NOMO-1 treated with dmso at 0.1 percent for 144 hours (cell line): ENCODE measurements around the gene DNAJC11.

Experiments
- DNase-seq: peaks from one replicate; lab custom pipeline; 2025; ENCODE audit not compliant: unreplicated experiment; lab: John Stamatoyannopoulos, UW

The DNAJC11 gene

DNA sequence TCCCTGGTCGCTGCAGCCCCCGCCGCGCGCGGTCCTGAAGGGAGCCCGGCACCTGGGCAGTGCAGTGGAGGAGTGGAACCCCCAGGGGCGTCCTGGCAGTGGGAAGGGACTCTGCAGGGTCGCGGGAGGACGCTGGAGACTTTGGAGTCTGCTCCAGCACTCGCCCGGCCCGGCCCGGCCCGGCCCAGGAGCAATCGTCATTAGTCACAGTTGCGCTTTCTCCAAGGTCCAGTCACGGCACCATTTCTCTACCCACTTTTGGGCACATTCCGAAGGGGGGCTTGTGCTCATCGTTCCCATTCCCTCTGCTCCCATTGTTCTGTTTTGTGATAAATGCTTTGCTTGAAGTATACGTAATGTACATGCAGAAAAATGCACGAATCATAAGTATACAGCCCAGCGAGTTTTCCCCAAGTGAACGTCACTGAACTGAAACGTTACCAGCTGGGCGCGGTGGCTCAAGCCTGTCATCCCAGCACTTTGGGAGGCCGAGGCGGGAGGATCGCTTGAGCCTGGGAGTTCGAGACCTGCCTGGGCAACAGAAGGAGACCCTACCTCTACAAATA, 75.9 kb downstream of the DNAJC11 start:
- no peak for DNase-seq

DNA sequence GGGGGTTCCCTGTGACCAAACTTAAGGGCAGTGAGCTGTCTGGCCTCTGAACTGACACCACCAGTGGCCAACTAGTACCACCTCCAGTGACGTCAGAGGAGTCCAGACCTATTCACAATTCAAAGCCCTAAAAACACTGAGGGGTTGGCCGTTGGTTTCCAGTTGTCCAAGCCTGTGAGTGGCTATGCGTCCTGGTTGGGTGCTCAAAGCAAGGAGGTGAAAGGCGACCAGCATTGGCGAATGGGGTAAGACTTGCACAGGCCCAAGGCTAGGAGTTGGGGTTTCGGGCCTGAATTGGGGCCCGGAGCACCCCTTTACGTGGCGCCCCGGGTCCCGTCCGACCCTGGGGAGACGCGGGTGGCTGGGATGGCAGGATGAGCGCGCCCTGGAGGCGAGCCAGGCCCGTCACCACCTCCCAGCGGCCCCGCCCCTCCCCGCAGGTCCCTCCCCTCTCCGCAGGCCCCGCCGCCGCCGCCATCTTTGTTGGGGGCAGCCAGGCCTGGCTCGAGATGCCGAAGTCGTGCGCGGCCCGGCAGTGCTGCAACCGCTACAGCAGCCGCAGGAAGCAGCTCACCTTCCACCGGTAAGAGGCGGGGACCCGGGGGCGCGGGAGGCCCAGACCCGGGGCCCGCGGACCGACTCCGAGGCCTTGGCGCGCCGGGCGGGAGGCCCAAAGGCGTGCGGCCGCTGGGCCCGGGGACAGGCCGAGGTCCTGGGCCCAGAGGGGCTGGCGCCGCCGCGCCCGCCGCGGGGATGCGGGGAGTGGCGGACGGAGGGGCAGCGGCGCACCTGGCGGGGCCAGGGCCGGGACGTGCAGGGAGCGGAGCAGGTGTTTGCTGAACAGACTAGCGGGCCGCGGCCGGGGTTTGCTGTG, 76.7 kb downstream of the DNAJC11 start, which contains the start of gene THAP3:
TSS of gene THAP3 (plus strand) at position 159 of the 874 bp plus-strand sequence. CDS start at position 510, 351 bp downstream.
- DNase-seq = peak; percentile 45

DNA sequence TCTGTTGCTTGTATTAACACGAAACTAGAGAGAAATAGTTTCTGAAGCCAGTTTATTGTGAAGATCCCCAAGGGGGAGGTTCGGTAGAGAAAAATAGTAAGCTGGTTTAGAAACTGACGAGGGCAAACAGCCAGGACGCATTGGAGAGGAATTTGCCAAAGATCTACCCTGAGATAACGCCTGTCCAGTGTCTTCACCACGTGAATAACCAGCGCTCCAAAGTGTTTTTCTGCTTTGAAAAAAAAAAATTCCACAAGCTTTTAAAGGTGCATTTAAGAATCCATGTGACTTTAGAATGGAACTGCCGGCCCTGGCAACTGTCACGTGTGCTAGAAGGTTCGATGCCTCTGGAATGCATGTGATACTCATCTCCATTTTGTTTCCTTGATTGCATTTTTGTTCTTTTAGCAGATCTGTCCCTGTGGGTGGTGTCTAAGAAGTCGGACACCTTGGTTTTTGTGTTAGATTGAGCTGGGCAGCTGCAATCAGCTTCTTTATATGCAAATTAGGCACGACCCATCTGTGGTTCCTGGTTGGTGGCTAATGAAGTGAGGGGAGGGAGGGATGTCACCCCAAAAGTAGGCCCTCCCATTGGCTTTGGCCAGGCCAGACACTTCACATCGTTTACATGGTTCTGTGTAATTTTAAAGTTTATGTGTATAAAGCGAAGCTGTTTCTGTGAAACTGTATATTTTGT, 78.2 kb downstream of the DNAJC11 start:
- DNase-seq = no peak

DNA sequence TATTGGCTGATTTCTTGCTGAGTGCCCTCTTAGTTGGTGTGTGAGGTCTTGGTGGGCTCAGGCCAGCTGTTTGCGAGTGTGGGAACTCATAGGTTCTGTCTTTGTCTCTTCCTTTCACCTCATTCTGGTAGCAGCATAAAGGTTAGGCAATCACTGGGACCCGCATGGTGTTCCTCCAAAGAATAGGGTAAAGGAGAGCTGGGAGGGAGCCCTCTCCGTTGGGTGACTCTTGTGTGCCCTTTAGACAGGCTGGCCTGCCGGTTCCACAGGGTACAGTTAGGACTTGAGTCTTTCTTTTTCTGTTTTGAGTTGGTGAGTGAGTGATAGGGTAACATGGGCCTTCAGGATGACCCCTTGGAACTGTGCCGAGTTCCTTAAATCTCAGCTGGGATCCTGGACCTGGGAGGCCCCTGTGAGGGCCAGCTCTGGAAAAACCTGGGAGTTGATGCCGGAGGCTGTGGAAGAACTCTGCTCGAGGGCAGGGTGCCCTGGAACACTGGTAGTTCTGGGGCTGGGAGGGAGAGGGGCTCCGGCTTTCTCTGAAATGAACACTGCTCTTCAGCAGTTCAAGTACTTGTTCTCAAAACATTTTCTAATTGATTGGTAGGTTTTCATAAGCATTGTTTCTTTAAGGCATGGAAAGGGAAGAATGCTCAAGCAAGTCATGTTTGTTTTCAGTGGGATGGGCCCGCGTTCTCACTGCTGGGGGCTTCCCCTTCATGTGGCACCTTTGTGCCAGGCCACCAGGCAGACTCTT, 79.0 kb downstream of the DNAJC11 start:
- no peak for DNase-seq

DNA sequence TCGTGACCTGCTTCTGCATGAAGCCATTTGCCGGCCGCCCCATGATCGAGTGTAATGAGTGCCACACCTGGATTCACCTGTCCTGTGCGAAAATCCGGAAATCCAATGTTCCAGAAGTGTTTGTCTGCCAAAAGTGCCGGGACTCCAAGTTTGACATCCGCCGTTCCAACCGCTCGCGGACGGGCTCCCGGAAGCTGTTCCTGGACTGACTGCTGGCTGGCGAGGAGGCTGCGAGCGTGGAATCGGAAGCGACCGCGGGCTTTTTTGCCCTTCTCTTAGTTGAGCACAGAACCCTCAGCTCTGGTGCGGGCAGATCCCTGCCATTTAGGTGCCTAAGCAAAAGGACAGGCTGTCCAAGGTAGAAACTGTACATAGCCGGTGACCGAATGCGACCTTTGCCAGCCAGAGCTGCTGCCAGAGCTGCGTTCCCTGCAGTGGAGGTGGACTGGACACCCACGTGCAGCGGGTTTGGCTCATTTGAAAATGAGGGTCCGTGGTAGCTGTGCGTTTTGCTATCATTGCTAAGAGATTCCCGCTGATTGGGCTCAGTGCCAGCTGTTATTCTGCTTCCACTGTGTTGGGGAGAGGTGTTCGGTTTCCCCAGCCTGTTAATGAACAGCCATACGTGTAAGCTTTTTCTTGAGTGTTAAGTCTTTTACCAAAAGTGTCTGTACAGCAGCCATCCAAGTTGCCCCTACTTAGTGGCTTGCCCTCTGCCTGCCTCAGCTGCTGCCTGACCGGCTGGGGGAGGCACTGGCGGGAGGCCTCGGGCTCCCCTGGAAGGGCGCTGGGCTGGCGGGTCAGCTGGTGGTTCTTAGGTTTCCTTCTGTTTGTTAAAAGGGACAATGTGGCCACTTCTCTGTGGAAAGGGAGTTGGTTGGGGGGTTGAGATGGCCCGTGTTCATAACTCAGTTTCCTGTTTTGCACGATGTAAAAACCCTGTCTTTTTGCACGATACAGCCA, 79.9 kb downstream of the DNAJC11 start:
- no peak for DNase-seq

DNA sequence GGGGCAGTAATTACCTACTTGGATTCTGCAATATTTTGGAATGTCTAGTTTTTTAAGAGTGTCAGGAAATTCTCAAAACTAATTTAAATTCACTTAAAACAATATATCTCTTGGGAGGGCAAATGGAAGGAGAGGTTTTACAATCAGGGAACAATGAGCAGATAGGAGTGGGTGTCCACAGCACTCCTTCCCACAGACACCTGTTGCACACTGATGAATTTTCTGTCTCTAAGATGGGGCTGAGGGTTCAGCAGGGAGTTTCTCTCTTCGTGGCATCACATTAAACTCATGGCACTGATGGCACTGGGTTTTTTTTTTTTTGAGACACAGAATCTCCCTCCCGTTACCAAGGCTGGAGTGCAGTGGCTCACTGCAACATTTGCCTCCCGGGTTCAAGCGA, 82.6 kb downstream of the DNAJC11 start:
- DNase-seq = no peak

DNA sequence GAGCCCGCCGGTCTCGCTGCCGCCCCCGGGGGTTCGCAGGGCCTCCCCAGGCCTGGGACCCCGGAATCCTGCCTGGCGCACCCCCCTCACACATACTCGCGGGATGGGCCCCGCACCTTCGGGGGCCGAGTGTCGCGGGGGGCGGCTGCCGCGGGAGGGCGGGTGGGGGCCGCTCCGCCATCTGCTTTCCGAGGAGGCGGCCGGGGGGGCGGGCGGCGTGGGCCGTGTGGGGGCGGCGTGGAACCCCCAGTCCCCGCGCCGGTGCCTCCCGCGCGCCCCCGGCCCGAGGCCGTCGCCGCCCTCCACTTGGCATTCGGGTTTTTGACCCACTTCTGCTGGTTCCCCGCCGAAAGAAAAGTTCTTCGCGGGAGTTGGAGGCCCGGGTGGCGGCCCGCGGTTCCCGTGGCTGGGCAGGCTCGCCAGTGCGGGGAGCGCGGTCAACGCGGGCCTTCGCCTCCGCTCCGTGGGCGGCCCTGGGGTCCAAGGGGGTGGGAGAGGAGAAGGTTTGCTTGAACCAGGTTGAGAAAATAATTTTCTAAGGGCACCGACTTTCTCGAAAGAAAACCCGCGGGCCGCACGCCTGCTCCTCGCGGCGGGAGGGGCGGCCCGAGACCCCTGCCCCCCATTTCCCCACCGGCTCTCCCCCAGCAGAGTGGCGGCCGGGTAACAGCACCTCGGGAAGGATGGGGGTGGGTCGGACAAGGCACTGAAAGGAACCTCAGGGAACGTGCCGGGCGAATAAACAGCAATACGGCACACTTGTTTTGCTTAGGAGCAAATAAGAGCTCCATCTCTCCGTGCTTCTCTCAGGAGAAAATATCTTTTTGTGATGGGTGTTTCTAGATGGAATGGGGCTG, 86.5 kb downstream of the DNAJC11 start:
- DNase-seq = no peak

DNA sequence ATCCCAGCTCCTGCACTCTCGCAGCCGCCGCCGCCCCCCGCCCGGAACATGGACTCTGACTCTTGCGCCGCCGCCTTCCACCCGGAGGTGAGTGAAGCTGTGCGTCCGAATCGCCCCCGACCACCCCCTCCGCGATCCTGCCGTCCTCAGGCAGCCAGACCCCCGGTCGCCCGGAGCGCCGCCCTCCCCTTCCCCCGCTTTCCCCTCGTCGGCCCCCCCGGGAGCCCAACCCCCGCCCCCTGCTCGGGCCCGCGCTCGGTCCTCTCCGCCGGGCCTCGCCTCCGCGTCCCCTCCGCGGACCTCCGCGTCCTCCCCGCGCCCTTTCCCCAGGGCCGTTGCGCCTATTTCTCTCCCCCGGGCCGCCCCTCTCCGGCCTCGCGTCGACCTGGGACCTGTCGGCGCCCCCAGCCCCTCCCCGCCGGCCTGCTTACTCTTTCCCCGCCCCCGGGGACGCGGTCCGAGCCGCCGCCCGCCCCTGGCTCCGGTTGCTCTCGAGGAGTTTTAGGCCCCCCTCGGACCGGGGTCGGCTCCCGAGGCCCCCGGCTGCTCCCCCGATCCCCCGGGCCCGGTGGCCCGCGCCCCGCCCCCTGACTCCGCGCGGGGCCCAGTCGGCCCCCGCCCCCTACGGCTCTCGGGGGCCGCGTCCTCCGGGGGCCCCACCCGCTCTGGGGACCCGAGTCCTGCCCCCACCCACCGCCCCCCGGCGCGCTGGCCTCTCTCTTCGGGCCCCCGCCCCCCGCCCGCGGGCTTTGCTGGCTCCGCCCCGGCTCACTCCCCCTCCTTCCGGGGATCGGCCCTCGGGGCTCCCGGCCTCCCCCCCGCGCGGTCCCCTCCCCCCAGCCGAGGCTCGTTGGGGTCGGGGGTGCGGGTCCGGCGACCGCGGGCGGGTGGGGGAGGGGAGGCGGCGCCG, 87.3 kb downstream of the DNAJC11 start:
- no peak for DNase-seq

DNA sequence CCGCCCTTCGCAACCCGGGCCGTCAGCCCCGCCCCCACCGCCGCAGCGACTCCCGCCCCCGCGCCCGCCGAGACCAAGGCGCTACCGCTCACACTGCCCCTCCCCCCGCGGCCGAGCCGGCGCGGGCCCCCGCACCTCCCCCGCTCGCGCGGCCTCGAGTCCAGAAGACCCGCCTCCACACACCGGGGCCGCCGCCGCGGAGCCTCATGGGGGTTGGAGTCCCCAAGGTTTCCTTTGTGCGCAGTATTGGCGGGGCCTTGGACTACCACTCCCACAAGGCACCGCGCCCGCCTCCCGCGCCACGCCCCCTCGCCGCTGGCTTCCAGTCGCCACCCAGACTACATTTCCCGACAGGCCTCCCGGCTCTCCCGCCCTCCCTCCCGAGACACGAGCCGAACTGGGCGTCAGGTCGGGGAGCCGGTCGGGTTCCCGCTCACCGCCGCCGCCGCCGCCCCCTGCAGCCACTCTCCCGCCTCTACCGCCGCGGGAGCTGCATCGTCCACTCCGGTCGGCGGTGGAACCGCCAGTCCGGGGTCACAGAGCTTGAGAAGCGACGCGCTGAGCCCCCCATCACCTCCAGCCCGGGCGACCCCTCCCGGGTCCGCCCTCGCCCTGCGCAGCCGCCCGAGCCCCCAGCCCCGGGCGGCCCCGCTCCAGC, 88.1 kb downstream of the DNAJC11 start, which contains the start of gene PHF13:
TSS of gene PHF13 (plus strand) at position 371 of the 658 bp plus-strand sequence. CDS start 336 bp downstream, outside the sequence.
- DNase-seq = peak; percentile 98

DNA sequence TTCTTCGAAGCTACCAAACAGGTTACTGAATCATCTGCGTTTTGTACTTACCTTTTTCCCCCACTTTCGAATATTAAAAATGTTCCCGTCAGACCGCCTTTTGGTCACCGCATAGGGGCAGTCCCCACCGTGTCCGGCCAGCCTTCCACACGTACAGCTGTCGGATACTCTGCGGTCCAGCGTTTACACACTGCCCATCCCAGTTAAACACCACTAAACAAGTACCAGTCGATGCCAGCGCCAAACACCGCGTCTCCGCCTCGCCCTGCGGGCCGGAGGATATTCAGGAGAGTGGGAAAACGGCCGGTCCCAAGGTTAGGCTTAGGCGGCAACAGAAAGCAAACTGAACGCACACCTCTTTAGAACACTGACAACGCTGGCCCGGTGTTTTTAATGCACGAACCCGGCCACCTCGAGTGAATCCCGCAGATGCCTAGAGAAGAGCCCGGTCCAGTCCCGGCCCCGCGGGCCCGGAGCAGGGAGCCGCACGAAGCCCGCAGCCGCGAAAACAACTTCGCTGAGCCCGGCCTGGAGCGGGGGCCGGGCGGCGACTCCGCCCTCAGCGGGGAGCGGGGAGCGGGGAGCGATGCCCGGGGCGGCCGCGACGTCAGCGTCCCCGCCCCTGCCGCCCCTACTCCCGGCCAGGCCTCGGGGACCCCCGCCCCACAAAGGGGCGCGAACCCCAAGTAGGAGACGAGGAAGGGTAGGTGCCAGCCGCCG, 88.8 kb downstream of the DNAJC11 start:
- DNase-seq = no peak

DNA sequence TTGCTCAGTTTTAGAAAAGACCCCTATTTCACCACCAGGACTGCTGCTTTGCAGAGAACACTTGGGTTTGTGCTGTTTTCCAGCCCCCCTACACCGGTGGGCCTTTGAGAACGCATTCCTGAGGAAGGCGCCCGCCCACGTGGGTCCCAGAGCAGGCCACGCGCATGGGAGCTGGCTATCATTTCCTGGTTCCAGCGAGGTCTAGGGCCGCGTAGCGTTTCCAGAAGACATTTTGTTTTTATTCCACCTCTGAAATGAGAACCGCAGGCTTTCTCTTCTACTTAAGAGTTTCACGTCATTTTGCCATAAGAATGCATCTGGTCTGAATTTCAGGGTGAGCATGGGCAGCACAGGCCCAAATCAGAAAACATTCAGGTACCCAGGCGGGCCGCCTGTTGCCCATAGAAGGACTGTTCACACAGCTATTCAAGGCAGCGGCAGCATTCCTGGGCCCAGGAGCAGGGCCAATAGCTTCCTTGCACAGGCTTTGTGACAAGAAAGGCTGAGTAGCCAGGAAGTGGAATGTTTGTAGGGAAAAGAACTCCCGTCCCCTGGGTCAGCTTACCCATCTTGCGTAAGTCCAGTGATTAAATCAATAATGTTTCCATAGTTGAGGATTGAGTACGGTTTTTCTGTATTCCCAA, 97.6 kb downstream of the DNAJC11 start:
- no peak for DNase-seq

DNA sequence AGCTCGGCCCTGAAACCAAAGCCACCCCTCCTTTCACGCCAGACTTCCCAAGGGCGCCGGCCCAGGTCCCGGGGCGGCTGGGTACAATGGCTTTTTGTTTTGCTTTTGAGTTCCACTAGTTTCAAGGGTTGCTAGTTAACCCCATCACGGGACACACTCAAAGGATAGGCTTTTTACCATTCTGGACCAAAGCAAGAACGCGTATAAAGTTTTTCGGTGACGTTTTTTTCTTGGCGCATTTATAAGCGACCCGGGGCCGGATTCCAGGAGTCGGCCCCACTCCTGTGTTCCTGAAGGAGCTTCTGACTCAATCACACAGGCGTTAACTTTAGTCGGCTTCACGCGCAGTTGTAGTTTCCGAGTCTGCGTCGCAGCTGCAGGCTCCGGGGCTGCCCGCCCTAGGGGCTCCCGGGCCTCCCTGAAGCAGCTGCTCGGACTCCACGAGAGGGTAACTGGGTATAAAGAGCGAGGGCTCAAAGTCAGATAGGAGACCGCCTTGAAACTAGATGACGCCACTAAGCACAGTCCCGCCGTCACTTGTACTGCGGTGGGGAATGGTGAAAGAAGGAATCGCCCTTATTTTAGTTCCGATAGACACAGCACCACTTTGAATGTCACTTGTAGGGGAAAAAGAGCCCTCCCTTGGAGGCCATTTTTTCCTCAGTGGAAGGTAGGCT, 98.2 kb downstream of the DNAJC11 start:
- DNase-seq = no peak

DNA sequence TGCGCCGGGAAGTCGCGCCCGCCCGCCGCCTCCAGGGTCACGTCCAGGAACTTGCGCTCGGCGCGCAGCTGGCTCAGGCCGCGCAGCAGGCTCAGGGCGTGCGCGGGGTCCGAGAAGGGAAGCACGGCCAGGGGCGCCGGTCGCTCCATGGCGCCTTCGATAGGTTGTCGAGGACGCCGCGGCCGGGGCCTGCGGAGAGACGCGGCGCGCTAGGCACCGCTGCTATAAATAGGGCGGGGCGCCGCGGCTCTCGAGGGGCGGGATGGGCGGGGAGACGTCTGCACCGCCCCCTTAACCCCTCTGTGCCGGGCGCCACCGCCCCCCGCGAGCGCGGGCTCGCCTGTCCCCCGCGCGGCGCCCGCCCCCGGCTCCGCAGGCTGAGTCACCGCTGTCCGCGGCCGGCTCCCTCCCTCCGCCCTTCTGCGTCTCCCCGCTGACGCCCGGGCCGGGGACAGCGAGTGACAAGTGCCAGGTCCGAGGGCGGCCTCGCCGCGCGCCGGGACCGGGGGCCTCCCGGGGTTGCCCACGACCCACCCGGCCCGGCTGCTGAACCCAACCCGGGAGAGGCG, 98.9 kb downstream of the DNAJC11 start, which contains the start of gene KLHL21:
TSS of gene KLHL21 (minus strand) at position 201 of the 569 bp plus-strand sequence. CDS start at position 149, 52 bp downstream.
- peak; percentile 82 for DNase-seq

DNA sequence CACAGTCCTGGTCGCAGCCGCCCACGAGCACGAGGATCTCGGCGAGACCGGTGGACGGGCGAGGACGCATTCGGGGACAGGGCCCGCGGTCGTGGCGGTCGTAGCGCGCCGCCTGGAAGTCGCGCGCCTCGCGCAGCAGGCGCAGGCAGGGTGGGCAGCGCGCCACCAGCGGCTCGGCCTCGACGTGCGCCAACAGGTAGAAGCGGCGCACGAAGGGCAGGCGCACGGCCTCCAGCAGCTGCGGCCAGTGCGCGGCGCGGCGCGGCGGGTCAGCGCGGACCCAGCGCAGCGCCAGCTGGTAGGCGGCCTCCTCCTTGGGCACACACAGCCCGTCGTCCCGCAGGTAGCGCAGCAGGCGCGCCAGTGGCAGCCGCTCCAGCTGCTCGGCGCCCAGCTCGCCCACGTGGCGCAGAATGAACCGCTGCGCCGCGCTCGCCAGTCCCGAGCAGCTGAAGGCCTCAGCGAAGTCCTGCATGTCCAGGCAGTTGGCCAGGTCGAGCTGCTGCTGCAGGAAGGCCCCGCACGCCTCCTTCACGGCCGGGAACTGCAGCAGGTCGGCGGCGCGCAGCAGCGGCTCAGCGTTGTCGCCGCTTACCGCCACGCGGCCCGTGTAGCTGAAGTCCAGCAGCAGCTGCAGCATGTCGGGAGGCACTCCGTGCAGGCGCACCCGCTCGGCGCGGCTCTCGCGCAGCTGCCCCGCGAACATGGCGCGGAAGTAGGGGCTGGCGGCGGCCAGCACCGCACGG, 99.5 kb downstream of the DNAJC11 start:
- DNase-seq = no peak
